ENCODE data around the gene HYOU1.

The HYOU1 gene

GRCh38 chr11:119023741-119024140 lies 33.3 kb downstream of the HYOU1 start:
- in situ Hi-C loops (cut with HindIII; ENCODE audit: low sequenced_read_pairs): no loop called here

DNA sequence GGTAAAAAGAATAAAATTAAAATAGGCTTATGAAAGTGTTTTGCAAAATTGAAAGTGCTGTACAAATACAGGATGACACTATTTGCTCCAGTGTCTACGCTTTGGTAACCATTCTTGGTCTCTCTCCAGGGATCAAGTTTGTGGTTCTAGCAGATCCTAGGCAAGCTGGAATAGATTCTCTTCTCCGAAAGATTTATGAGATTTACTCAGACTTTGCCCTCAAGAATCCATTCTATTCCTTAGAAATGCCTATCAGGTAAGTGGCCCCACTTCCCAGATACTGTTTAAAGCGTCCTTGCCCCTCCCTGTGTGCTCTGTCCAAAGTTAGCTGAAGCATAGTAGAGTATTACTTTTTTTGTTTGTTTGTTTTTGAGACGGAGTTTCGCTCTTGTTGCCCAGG lies 35.4 kb downstream of the HYOU1 start:
- in situ Hi-C loops (cut with HindIII; ENCODE audit: low sequenced_read_pairs): no loop called here

DNA sequence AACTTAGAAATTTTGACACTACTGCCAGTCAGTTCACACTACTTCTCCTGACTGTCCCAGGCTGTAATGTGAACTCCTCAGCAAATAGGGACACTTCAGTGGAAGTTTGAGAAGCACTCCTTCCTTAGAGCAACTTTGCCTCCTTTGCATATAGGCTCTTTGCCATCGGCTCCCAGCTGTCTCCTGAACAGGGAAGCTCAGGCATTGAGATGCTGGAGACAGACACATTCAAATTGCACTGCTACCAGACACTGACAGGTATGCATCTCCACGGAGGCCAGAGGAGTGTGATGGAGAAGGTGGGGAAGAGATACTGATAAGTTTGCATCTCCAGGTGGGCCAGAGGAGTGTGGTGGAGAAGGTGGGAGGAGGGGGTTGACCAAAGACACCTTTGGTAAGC lies 37.0 kb downstream of the HYOU1 start:
- in situ Hi-C loops (cut with HindIII; ENCODE audit: low sequenced_read_pairs): loop anchor here (5.0 kb wide), 1 partner anchor 82 kb away; the partner anchor contains the start of gene DPAGT1

GRCh38 chr11:119018074-119018938 lies 38.7 kb downstream of the HYOU1 start, which contains the start of the genes RPS25 and TRAPPC4:
Gene RPS25 (minus strand): TSS chr11:119018343. CDS start chr11:119018284, 59 bp downstream.
Gene TRAPPC4 (plus strand): TSS chr11:119018766. CDS start chr11:119018796, 30 bp downstream.
- in situ Hi-C loops (cut with HindIII; ENCODE audit: low sequenced_read_pairs): loop anchor here (5.0 kb wide), 1 partner anchor 84 kb away; the partner anchor contains the start of gene DPAGT1

DNA sequence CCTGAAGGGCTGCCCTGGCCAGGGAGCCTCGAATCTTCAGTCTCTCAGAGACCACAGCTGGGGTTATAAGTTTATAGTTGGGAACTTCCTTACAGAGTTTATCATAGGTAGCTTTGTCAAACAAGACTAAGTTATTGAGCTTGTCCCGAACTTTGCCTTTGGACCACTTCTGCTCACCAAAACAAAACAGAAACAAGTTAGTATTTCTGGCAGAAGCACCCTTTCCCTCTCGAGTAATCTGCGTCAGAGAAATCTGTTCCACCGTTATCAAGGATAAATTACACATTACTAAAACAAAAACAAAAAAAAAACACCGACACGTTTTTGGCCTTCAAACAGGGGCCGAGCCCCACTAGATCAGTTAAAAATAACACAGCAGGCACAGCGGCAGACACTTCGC lies 39.6 kb downstream of the HYOU1 start:
- in situ Hi-C loops (cut with HindIII; ENCODE audit: low sequenced_read_pairs): loop anchor here (5.0 kb wide), 1 partner anchor 85 kb away; the partner anchor contains the start of gene DPAGT1

- in situ Hi-C loops (cut with HindIII; ENCODE audit: low sequenced_read_pairs): loop anchor here (5.0 kb wide), 1 partner anchor 86 kb away; the partner anchor contains the start of gene DPAGT1
These were observed 40.6 kb downstream of the HYOU1 start for GRCh38 chr11:119016216-119017009.

DNA sequence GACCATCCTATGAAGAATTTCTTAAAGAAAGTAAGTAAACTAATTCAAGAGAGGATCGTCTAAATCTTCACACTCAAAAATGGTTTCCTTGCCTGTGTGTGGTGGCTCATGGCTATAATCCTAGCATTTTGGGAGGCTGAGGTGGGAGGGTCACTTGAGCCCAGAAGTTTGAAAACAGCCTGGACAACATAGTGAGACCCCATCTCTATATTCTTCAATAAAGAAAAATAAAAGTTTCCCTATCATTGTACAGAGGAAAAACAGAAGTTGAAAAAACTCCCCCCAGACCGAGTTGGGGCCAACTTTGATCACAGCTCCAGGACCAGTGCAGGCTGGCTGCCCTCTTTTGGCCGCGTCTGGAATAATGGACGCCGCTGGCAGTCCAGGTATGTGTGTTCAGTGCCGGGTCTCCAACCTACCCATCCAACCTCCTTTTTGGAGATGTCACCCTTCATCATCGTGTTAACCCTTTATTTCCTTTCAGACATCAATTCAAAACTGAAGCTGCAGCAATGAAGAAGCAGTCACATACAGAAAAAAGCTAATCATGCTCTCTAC lies 41.9 kb downstream of the HYOU1 start:
- in situ Hi-C loops (cut with HindIII; ENCODE audit: low sequenced_read_pairs): loop anchor here (5.0 kb wide), 1 partner anchor 87 kb away; the partner anchor contains the start of gene DPAGT1

DNA sequence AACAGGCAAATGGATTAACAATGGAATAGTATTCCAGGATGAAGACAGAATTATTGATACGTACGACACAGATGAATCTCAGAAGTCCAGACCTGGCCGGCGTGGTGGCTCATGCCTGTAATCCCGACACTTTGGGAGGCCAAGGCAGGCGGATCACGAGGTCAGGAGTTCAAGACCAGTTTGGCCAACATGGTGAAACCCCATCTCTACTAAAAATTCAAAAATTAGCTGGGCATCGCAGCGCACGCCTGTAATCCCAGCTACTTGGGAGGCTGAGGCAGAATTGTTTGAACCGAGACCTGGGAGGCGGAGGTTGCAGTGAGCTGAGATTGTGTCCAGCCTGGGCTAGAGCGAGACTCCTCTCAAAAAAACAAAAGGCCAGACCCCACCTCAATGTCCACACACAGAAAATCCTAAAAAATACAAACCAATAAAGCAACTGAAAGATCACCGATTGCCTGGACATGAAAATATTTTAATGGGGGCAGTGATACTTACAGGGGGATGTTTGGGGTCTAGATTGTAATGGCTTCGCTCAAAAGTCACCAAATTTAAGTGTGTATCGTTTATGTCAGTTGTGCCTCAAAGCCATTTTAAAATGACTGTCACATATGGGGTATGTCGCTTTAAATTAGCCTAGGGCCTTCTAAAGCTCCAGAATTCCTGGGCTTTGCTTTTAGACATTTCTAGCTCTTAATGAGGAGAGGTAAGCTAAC lies 42.6 kb downstream of the HYOU1 start:
- in situ Hi-C loops (cut with HindIII; ENCODE audit: low sequenced_read_pairs): no loop called here

DNA sequence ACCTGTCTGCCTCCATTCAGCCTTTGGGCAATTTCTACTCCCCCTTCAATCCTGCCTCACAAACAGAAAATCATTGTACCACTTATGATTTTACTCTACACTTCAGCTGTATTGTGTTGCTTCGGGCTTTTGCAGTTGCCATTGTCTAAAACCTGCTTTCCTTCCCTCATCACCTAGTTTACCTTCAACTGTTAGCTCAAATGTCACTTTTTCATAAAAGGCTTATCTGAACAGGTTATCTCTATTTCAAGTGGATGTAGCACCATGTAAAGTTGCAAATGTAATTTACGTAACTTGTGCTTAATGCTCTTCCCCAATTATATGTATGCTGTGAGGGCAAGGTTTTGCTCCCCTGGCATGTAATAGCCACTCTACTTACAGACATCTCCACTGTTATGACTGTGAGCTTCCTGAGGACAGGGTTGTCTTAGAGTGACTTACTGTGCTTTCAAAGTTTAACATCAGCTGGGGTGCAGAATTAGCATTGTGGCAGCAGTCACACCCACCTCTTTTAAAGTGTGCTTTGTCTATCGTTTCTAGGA lies 44.3 kb downstream of the HYOU1 start:
- in situ Hi-C loops (cut with HindIII; ENCODE audit: low sequenced_read_pairs): no loop called here

- in situ Hi-C loops (cut with HindIII; ENCODE audit: low sequenced_read_pairs): no loop called here
These were observed 45.4 kb downstream of the HYOU1 start for GRCh38 chr11:119011476-119012053.

DNA sequence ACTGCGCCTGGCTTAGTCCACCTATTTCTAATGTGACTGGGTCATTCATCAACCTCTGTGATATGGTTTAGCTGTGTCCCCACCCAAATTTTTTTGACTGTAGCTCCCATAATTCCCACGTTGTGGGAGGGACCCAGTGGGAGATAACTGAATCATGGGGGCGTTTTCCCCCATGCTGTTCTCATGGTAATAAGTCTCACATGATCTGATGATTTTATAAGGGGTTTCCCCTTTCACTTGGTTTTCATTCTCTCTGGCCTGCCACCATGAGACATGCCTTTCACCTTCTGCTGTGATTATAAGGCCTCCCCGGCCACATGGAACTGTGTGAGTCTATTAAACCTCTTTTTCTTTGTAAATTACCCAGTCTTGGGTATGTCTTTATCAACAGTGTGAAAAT lies 50.3 kb downstream of the HYOU1 start:
- in situ Hi-C loops (cut with HindIII; ENCODE audit: low sequenced_read_pairs): no loop called here

DNA sequence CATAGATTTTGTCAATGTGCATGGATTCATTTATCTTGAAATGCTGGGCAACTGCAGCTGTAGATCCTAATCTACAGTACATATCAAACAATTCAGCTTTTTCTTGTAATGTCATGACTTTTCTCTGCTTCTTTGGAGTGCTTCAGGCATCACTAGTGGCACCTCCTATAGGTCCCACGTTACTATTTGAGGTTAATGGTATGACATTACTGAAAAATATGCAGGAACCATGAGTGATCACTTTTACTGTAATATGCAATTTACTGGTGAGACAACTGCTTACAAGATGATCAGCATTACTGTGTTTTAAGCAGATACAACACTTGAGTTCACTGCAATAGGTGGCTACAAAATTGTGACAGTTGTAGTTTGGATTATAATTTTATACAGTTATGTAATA lies 56.1 kb downstream of the HYOU1 start:
- in situ Hi-C loops (cut with HindIII; ENCODE audit: low sequenced_read_pairs): no loop called here

- in situ Hi-C loops (cut with HindIII; ENCODE audit: low sequenced_read_pairs): no loop called here
These were observed 58.2 kb downstream of the HYOU1 start for GRCh38 chr11:118998822-118999221.

DNA sequence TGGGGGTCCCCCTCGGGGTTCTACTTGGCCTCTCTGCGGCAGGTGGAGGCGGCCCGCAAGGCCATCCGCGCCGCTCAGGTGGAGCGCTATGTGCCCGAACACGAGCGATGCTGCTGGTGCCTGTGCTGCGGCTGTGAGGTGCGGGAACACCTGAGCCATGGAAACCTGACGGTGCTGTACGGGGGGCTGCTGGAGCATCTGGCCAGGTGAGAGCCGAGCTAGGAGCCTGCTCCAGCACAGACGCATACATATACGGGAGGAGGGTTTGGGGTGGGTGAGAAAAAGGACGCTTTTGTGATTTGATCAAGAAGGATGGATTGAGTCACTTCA lies 58.7 kb downstream of the HYOU1 start:
- in situ Hi-C loops (cut with HindIII; ENCODE audit: low sequenced_read_pairs): no loop called here

GRCh38 chr11:118997627-118998387 lies 59.2 kb downstream of the HYOU1 start, which contains the start of gene CENATAC:
Gene CENATAC (plus strand): TSS chr11:118998138. CDS start chr11:118998198, 60 bp downstream.
- in situ Hi-C loops (cut with HindIII; ENCODE audit: low sequenced_read_pairs): no loop called here

DNA sequence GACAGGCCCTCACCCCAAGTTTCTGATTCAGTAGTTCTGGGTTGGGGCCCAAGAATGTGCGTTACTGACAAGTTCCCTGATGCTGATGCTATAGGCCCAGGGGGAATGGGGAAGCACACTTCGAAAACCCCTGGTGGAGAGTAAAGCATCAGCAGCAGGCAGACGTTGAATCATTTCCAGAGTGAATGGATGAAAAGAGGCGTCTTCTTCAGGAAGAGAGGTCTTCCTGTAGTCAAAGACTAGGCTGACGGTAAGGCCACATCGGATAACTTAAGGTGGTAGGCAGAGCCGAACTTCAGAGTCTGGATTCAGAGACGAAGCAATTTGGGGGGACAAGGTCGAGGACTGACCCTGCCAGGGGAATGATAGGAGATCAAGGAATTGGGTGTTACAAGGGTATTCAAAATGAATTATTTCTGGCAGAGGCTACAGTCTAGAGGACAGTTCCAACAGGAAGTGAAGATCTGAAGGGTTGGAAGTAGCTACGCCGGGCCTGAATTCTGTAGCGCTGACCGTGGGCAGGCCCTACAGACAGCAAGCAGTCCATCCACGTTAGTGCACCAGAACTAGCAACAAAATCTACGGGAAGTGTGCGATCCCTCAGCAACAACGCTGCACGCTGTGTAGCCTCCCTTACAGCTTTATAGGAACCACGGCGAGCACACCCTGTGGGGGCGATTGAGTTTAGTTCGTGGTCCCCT lies 59.9 kb downstream of the HYOU1 start:
- in situ Hi-C loops (cut with HindIII; ENCODE audit: low sequenced_read_pairs): no loop called here

Data from DLD1 (cell line).